HFFc6 (cell line): ENCODE data around the gene OSBPL10. TPM values are rescaled to one million over a fixed set of nuclear protein-coding genes. Genes with fewer than 3 reads are reported as not detected.

Source experiments
- DNase-seq: peaks from one replicate; pipeline ENCODE4 v3.0.0-alpha.2; 2018
- H3K27ac Mint-ChIP-seq: 2 replicates; pipeline ENCODE4 v1.8.0; 2020; ENCODE audit warnings: mild to moderate bottlenecking, mixed read lengths
- H3K27me3 Mint-ChIP-seq: 2 replicates; pipeline ENCODE4 v1.8.0; 2021; ENCODE audit warnings: mild to moderate bottlenecking, moderate library complexity, mixed read lengths; ENCODE audit not compliant: insufficient read depth
- H3K36me3 Mint-ChIP-seq: 2 replicates; pipeline ENCODE4 v1.8.0; 2021; ENCODE audit warnings: low read depth, mixed read lengths
- H3K4me1 Mint-ChIP-seq: 2 replicates; pipeline ENCODE4 v1.8.0; 2020; ENCODE audit warnings: low read depth, mixed read lengths
- H3K4me3 Mint-ChIP-seq: 2 replicates; pipeline ENCODE4 v1.8.0; 2020; ENCODE audit warnings: mild to moderate bottlenecking, moderate library complexity, mixed read lengths
- H3K9me3 Mint-ChIP-seq: 2 replicates; pipeline ENCODE4 v1.8.0; 2020; ENCODE audit warnings: mild to moderate bottlenecking, mixed read lengths
- CTCF ChIP-seq: fragments of 200-600 bp; sonication (generic); IDR thresholded peaks from 2 replicates; pipeline ENCODE4 v1.5.0; 2021; ENCODE audit warnings: antibody characterized with exemption, mild to moderate bottlenecking
- total RNA-seq, 6 experiments: library from RNA; stranded (reverse); fragmentation: NEBNext Ultra II Directional; extraction: Animal tissue kit (Norgen Biotek cat#: 25700); gene quantifications; 2 replicates in 1 of 6; 3 replicates in 5 of 6; pipeline ENCODE4 v1.2.3, GENCODE V29; 2021

Gene OSBPL10
- total RNA-seq, 6 experiments from 2014 or later: 7.3 to 8.9 (median 8.6) TPM

GRCh38 chr3:31714495-31715280, 266.4 kb downstream of the OSBPL10 start:
- Mint-ChIP-seq H3K27me3 (peaks cover 4% of the 10 kb centered on the region), H3K4me3 (no peak overlapping the region), H3K27ac (no peak overlapping the region), H3K4me1 (peaks cover 8% of the 10 kb centered on the region; the same call in 1 of the 2 replicates), H3K9me3 (0 out of 2 replicates have a peak, but pooled peaks cover 3% of the 10 kb centered on the region), H3K36me3 (no peaks in the 10 kb centered on the region)
- TF ChIP-seq CTCF: no peak
- no peak for DNase-seq

- TF ChIP-seq CTCF: no peak
- no peaks in the 10 kb centered on the region for H3K36me3 Mint-ChIP-seq
- no peak overlapping the region for H3K27ac Mint-ChIP-seq
- DNase-seq: no peak
- H3K4me3 Mint-ChIP-seq: no peak overlapping the region
- peaks cover 4% of the 10 kb centered on the region for H3K27me3 Mint-ChIP-seq
- H3K4me1 Mint-ChIP-seq: peaks cover 8% of the 10 kb centered on the region; the same call in 1 of the 2 replicates
- H3K9me3 Mint-ChIP-seq: 0 out of 2 replicates have a peak, but pooled peaks cover 3% of the 10 kb centered on the region
Observed at GRCh38 chr3:31713816-31714215, 267.2 kb downstream of the OSBPL10 start.

- Mint-ChIP-seq H3K9me3 (0 out of 2 replicates have a peak, but pooled peaks cover 3% of the 10 kb centered on the region), H3K4me1 (peaks cover 7% of the 10 kb centered on the region), H3K27me3 (peaks cover 2% of the 10 kb centered on the region), H3K4me3 (no peak overlapping the region), H3K36me3 (no peaks in the 10 kb centered on the region), H3K27ac (no peak overlapping the region)
- DNase-seq: no peak
- TF ChIP-seq CTCF: no peak
Observed at GRCh38 chr3:31710123-31710803, 270.8 kb downstream of the OSBPL10 start.

GRCh38 chr3:31709526-31709925, 271.5 kb downstream of the OSBPL10 start:
- TF ChIP-seq CTCF: no peak
- peaks cover 14% of the 10 kb centered on the region for H3K4me1 Mint-ChIP-seq
- H3K36me3 Mint-ChIP-seq: no peaks in the 10 kb centered on the region
- H3K27me3 Mint-ChIP-seq: peaks cover 1% of the 10 kb centered on the region
- no peak for DNase-seq
- H3K27ac Mint-ChIP-seq: no peak overlapping the region
- no peak overlapping the region for H3K4me3 Mint-ChIP-seq
- H3K9me3 Mint-ChIP-seq: 0 out of 2 replicates have a peak, but pooled peaks cover 3% of the 10 kb centered on the region

- H3K36me3 Mint-ChIP-seq: no peaks in the 10 kb centered on the region
- H3K9me3 Mint-ChIP-seq: 0 out of 2 replicates have a peak, but pooled peaks cover 3% of the 10 kb centered on the region
- DNase-seq: no peak
- TF ChIP-seq CTCF: no peak
- no peaks in the 10 kb centered on the region; the same call in 1 of the 2 replicates for H3K27me3 Mint-ChIP-seq
- no peak overlapping the region for H3K27ac Mint-ChIP-seq
- H3K4me3 Mint-ChIP-seq: no peak overlapping the region
- H3K4me1 Mint-ChIP-seq: peaks cover 20% of the 10 kb centered on the region
Observed at GRCh38 chr3:31709005-31709404, 272.1 kb downstream of the OSBPL10 start.
